Subcutaneous adipose tissue (tissue), 4 donors: ENCODE data around the gene ELK1. TPM values are rescaled to one million over a fixed set of nuclear protein-coding genes. Genes with fewer than 3 reads are reported as not detected.

Source experiments
- total RNA-seq, 4 donors: library from RNA; depleted of rRNA; stranded (reverse); fragments of >200 nt; gene quantifications; one replicate each; pipeline ENCODE4 v1.1.0, GENCODE V29; 2016
- TF ChIP-seq, protein P1 (sequence below): fragments of 450-650 bp; IDR thresholded peaks from one replicate; pipeline ENCODE4 v1.5.1; 2016; ENCODE audit warnings: low read depth, mild to moderate bottlenecking, control low read depth, antibody characterized with exemption, moderate library complexity

The ELK1 gene
- total RNA-seq, 4 donors from 2014 or later, result 12.3 to 22.0 (median 16.0) TPM

DNA sequence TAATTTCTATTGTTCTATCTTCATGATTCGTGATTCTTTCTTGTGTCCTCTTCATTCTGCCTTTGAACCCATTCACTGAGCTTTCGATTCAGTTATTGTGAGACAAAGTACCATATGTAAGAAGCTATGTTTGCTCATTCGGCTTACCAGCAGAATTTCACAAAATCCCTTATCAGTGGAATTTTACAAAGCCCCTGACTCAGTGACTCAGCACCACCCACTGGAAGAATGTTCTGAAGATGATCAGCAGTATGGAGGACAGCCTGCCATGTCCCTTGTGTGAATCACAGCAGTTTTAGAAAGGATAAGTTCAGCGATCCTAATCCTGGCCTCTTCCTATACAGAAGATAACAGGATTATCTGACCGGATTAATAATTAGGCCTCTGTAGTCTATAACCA lies 14.4 kb upstream of the ELK1 start:
- TF ChIP-seq, protein P1, sequence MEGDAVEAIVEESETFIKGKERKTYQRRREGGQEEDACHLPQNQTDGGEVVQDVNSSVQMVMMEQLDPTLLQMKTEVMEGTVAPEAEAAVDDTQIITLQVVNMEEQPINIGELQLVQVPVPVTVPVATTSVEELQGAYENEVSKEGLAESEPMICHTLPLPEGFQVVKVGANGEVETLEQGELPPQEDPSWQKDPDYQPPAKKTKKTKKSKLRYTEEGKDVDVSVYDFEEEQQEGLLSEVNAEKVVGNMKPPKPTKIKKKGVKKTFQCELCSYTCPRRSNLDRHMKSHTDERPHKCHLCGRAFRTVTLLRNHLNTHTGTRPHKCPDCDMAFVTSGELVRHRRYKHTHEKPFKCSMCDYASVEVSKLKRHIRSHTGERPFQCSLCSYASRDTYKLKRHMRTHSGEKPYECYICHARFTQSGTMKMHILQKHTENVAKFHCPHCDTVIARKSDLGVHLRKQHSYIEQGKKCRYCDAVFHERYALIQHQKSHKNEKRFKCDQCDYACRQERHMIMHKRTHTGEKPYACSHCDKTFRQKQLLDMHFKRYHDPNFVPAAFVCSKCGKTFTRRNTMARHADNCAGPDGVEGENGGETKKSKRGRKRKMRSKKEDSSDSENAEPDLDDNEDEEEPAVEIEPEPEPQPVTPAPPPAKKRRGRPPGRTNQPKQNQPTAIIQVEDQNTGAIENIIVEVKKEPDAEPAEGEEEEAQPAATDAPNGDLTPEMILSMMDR, result no peak

DNA sequence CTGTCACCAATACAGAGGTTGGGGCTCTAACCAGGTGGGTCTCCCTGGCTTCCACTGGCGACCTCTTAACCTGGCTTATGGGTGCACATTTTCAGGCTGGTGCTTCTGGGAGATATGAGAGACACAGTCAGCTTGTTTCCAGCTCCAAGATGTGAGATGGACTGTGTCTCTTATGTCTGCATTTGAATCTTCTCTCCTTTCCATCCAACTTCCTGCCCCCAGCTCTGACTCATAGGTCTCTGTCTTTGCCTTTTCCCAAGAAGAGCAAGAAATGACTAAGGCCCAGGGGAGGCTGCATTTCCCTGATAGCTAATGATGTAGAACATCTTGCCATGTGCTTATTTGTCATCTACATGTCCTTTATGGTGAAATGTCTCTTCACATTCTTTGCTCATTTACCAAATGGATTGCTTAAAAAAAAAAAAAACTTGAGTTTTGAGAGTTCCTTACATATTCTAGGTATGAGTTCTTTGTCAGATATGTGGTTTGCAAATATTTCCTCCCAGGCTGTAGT lies 11.8 kb upstream of the ELK1 start:
- TF ChIP-seq, protein P1, result no peak

DNA sequence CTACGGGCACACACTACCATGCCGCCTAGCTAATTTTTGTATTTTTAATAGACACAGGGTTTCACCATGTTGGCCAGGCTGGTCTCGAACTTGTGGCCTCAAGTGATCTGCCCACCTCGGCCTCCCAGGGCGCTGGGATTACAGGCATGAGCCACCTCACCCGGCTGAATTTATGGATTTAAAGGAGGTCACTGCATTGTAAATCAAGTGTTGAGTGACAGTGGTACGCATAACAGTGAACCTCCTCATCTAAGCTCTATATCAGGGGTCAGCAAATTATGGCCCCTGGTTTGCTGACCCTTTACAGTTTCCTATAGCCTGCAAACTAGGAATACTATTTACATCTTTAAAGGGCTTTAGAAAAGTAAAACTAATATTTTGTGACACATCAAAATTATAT lies 11.2 kb upstream of the ELK1 start:
- TF ChIP-seq, protein P1, result no peak

DNA sequence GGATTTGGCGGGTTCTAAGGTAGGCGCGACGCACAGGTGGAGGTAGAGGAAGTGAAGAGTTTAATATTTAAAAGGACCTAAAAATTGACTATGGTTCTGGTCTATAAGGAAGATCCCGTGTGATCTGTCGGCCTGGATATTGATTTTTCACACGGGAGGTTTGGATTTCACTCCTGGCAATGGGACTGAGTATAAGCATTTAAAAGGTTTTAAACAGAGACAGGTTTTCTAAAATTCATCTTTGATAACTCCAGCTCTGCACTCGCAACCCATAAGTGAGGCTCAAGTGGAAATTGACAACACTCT lies 9.0 kb upstream of the ELK1 start:
- TF ChIP-seq, protein P1, result no peak

DNA sequence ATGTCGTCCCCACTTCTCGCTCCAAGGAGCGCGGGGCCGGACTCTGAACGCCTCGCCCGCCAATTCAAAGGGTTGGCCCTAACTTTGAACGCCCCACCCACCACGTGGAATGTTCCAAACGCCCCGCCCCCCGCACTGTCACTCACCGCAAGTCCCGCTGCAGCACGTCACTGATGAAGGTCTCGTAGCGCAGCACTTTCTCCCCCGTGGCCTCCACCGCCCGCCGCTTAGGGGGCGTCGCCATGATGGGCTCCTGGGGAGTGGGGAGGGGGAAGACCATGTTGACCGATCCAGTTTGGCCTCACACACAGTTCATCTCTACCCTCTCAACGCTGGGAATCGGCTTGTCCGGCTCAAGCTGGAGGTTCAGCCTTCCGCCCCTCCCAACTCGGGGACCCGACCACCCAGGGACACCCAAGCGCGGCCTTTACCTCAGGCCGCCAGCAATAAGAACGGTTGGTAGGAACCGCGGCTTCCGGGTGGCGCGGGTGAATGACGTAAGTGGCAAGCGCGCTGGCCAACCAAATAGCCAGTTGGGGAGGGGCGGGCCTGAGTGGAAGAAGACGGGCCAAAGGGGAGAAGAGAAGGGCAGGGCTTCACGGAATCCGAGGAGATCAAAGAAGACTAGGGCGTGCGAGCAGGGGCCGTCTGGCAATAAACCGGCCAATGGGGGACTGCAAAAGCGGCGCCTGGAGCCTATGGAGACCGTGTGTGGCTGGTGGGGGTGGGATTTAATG lies 8.5 kb upstream of the ELK1 start, which contains the start of gene UXT:
TSS of gene UXT (minus strand) at position 497 of the 737 bp plus-strand sequence. CDS start at position 244, 253 bp downstream.
- TF ChIP-seq, protein P1, result no peak

DNA sequence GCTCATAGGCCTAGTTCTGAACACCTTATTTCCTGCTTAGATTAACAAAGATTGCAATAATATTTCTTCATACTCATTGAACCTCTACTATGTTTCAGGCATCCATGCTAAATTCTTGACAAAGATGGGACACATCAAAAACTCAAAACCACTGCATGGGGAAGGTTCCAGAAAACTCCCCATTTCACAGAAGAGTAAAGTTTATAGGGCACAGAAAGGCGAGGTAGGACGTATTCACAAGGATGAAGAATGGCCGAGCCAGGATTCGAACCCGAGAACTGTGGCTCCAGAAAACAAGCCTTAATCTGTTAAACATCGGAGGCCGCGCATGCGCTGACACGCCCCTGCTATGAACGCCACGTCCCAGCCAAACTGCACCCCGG lies 7.9 kb upstream of the ELK1 start:
- TF ChIP-seq, protein P1, result no peak

DNA sequence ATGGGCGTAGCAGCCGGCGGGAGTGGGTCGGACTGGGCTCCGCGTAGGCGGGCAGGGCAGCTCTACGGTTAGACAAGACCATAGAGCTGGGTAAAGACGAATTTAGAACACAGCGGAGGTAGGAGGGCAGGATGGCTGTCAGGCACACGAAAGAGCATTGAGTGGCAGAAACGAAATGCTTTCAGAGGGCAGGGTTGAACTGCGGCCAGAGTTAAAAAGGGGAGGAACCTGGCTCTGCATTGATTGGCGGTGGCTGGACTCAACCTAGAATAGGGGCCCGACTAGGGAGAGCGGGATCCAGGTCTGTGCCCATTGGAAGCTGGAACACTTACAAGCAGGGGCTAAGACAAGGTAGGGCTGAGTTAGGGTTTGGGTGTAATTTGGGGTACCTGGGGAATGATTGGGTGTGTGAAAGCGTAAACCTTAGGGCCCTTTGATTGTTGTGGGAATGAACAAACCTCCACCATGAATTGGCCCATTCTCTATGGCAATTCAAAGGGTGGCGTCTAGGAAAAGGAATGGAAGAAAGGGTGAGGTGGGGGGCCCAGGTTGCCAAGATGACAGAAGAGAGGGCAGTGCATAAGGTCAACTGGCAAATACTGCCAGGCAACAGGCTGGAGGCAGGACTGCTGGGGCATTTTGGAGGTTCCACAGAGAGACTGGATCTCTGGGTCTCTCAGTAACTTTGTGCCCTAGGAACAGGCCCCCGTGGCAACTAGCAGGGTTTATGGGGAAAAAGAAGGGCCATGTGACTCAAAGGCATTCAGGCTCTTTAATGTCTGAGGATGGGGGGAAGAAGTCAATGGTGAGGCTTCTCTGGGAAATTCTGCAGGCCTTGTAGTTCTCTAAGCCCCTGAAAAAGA lies 911 bp upstream of the ELK1 start:
- TF ChIP-seq, protein P1, result no peak
